Uterus (tissue), 4 donors: ENCODE measurements around the gene S100A6. TPM values are rescaled to one million over a fixed set of nuclear protein-coding genes. Genes with fewer than 3 reads are reported as not detected.
"Not testable (repeated sequence)": the region's sequence is repeated elsewhere in the genome, so short reads cannot be mapped to it uniquely, and the experiment has no call there.

Source experiments
- DNase-seq, 2 donors: peaks; one replicate each; pipeline ENCODE4 v3.0.0-alpha.2; 2019 to 2020
- H3K27ac ChIP-seq, 2 donors: fragments of 200-600 bp; sonication (generic); 1 replicate in 1 of 2; 2 replicates in 1 of 2; pipeline ENCODE4 v1.5.1; 2016 to 2018
- H3K27me3 ChIP-seq, 2 donors: fragments of 200-600 bp; sonication (generic); one replicate each; pipeline ENCODE4 v1.5.1; 2018 to 2019; ENCODE audit warnings: control low read depth in 1 of 2
- H3K36me3 ChIP-seq, 2 donors: fragments of 200-600 bp; sonication (generic); one replicate each; pipeline ENCODE4 v1.5.1; 2019; ENCODE audit warnings: control low read depth in 1 of 2
- H3K4me1 ChIP-seq, 2 donors: fragments of 200-600 bp; sonication (generic); one replicate each; pipeline ENCODE4 v1.5.1; 2018 to 2019; ENCODE audit warnings: control low read depth in 1 of 2
- H3K4me3 ChIP-seq, 2 donors: fragments of 200-600 bp; sonication (generic); 1 replicate in 1 of 2; 2 replicates in 1 of 2; pipeline ENCODE4 v1.5.1; 2018 to 2019; ENCODE audit warnings: mild to moderate bottlenecking in 1 of 2
- H3K9me3 ChIP-seq, 2 donors: fragments of 200-600 bp; sonication (generic); one replicate each; pipeline ENCODE4 v1.5.1; 2019; ENCODE audit warnings: control low read depth in 1 of 2
- POLR2A ChIP-seq, 2 donors: fragments of 450-650 bp; IDR thresholded peaks; one replicate each; pipeline ENCODE4 v1.6.1; 2016; ENCODE audit warnings: antibody characterized with exemption in 2 of 2, mild to moderate bottlenecking in 1 of 2, moderate library complexity in 1 of 2
- intact Hi-C: fragments of 100-400 bp; cut with DNase I; formaldehyde crosslinking; loops from one replicate; pipeline ENCODE4 v1.15.1; 2023; ENCODE audit warnings: low total_unique reads
- total RNA-seq, 4 donors: library from RNA; depleted of rRNA in 3 of 4; stranded (reverse); fragments of >200 nt in 3 of 4; gene quantifications; one replicate each; pipeline versions ENCODE4 v1.1.0 to v1.2.4, GENCODE V29; 2014 to 2023
- TF ChIP-seq, protein P1 (sequence below), 4 experiments: fragments of 200-600 bp in 2 of 4; fragments of 450-650 bp in 2 of 4; sonication (generic) in 2 of 4; IDR thresholded peaks; one replicate each; pipeline ENCODE4 v1.5.1; 2016 to 2019; ENCODE audit warnings: antibody characterized with exemption in 4 of 4, mild to moderate bottlenecking in 2 of 4, moderate library complexity in 1 of 4
- donor health status: DM: yes; HTN: yes; CAD: no.

The S100A6 gene
- total RNA-seq, 4 donors from 2014 or later, result 55.5 to 729 (median 448) TPM

DNA sequence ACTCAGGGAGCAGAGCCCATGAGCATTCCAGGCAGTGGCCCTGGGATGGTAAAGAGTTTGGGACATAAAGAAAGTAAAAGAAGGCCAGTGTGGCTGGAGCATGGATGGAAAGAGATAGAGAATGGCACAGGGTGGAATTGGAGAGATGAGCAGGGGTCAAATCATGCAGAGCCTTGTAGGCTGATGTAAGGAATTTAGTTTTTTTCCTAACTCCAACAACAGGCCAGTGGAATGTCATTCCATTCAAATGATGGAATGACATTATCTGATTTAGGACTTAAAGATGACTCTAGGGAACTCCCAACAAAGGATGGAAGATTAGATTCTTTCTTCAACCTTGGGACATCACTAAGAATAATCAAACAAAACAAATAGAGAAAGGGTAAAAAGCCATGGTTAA is 42.7 kb upstream of the S100A6 start:
- no peak for DNase-seq
- no peak overlapping the region for H3K4me3 ChIP-seq
- intact Hi-C loops, result no loop called here
- TF ChIP-seq, protein P1, sequence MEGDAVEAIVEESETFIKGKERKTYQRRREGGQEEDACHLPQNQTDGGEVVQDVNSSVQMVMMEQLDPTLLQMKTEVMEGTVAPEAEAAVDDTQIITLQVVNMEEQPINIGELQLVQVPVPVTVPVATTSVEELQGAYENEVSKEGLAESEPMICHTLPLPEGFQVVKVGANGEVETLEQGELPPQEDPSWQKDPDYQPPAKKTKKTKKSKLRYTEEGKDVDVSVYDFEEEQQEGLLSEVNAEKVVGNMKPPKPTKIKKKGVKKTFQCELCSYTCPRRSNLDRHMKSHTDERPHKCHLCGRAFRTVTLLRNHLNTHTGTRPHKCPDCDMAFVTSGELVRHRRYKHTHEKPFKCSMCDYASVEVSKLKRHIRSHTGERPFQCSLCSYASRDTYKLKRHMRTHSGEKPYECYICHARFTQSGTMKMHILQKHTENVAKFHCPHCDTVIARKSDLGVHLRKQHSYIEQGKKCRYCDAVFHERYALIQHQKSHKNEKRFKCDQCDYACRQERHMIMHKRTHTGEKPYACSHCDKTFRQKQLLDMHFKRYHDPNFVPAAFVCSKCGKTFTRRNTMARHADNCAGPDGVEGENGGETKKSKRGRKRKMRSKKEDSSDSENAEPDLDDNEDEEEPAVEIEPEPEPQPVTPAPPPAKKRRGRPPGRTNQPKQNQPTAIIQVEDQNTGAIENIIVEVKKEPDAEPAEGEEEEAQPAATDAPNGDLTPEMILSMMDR (IDR thresholded peaks at IDR 0.05), result no peak
- no peak for TF ChIP-seq POLR2A (IDR thresholded peaks at IDR 0.05)
- no peak overlapping the region for H3K27ac ChIP-seq
- H3K27me3 ChIP-seq, result no peaks in the 10 kb centered on the region
- H3K4me1 ChIP-seq, result no peaks in the 10 kb centered on the region
- H3K9me3 ChIP-seq, result no peaks in the 10 kb centered on the region
- H3K36me3 ChIP-seq, result no peaks in the 10 kb centered on the region

DNA sequence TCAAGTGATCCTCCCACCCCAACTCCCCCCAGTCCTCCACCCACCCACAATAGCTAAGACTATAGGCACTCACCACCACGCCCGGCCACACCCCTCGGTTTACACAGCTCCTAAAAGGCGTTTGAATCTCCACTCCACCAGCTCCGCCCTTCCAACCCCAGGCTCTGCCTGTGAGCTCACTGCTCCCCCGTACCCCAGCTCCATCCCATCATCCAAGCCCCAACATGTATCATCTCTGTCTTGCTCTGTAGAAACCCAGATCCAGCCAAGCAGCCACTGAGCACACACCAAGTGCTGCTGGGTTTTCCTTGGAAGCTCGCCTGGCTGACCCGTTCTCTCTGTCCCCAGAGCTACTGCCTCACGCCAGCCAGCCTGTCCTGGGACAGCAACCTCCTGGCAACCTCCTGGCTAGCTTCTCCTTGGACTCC is 41.8 kb upstream of the S100A6 start:
- intact Hi-C loops, result no loop called here
- DNase-seq, result no peak

DNA sequence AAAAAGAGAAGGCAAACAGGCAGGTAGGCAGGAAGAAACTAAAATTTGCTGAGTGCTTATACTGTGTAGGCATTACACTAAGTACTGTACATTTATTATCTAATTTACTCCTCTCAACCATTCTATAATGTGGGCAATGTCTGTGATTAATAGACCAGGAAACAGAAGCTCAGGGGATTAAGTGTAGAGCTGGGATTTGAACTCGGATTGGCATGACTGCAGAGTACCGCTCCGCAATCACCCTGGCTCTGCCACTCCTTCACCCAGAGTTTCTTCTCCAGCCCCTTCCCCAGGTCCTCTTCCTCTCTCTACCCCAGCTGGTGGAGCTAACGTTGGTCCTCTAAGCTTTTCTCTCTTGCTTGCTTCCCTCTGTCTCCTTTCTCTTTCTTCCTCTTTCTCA is 41.3 kb upstream of the S100A6 start:
- Histone ChIP-seq H3K27ac (no peak overlapping the region), H3K9me3 (no peaks in the 10 kb centered on the region), H3K4me3 (no peak overlapping the region), H3K4me1 (no peaks in the 10 kb centered on the region), H3K36me3 (no peaks in the 10 kb centered on the region), H3K27me3 (no peaks in the 10 kb centered on the region)
- TF ChIP-seq, protein P1 (IDR thresholded peaks at IDR 0.05), result no peak
- no peak for TF ChIP-seq POLR2A (IDR thresholded peaks at IDR 0.05)
- DNase-seq, result no peak
- intact Hi-C loops, result no loop called here

More for the DNA sequence above, 41.8 kb upstream of the S100A6 start:
- Histone ChIP-seq H3K36me3 (no peaks in the 10 kb centered on the region), H3K4me3 (no peak overlapping the region), H3K4me1 (no peaks in the 10 kb centered on the region), H3K9me3 (no peaks in the 10 kb centered on the region), H3K27me3 (no peaks in the 10 kb centered on the region), H3K27ac (no peak overlapping the region)
- TF ChIP-seq, protein P1 (IDR thresholded peaks at IDR 0.05), result no peak
- TF ChIP-seq POLR2A (IDR thresholded peaks at IDR 0.05), result no peak

DNA sequence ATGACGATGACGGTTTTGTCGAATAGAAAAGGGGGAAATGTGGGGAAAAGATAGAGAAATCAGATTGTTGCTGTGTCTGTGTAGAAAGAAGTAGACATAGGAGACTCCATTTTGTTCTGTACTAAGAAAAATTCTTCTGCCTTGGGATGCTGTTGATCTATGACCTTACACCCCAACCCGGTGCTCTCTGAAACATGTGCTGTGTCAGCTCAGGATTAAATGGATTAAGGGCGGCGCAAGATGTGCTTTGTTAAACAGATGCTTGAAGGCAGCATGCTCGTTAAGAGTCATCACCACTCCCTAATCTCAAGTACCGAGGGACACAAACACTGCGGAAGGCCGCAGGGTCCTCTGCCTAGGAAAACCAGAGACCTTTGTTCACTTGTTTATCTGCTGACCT is 39.7 kb upstream of the S100A6 start:
- H3K36me3 ChIP-seq, H3K9me3 ChIP-seq, H3K4me1 ChIP-seq, H3K27me3 ChIP-seq, H3K4me3 ChIP-seq, DNase-seq, intact Hi-C loops, H3K27ac ChIP-seq: not testable (repeated sequence)

DNA sequence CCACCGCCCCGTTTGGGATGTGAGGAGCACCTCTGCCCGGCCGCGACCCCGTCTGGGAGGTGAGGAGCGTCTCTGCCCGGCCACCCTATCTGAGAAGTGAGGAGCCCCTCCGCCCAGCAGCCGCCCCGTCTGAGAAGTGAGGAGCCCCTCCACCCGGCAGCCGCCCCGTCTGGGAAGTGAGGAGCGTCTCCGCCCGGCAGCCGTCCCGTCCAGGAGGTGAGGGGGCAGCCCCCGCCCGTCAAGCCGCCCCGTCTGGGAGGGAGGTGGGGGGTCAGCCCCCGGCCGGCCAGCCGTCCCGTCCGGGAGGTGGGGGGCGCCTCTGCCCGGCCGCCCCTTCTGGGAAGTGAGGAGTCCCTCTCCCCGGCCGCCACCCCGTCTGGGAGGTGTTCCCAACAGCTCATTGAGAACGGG is 39.3 kb upstream of the S100A6 start:
- H3K27me3 ChIP-seq, H3K27ac ChIP-seq, H3K9me3 ChIP-seq, intact Hi-C loops, DNase-seq, H3K4me1 ChIP-seq, H3K4me3 ChIP-seq, H3K36me3 ChIP-seq: not testable (repeated sequence)

DNA sequence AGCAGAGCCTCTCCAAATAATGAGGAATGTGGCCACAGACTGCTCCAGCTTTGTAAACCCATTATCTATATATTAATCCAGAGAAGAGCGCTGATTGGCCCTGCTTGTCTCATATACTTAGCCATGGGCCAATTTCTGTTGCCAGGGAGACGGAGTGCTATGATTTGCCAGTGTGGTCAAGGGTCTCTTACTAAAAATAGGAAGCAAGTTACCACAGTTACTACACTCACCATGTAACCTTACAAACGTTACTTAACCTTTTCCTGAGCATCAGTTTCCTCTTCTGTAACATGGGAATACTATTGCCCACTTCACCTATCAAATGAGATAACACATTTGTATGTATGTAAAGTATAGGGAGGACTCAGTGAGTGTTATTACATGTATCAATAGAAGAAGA is 37.6 kb upstream of the S100A6 start:
- Histone ChIP-seq H3K27me3 (no peaks in the 10 kb centered on the region), H3K9me3 (no peaks in the 10 kb centered on the region), H3K27ac (peak overlapping the region; percentile 18 to 70), H3K4me3 (no peak overlapping the region), H3K36me3 (no peaks in the 10 kb centered on the region), H3K4me1 (no peaks in the 10 kb centered on the region)
- intact Hi-C loops, result no loop called here
- no peak for TF ChIP-seq POLR2A (IDR thresholded peaks at IDR 0.05)
- TF ChIP-seq, protein P1 (IDR thresholded peaks at IDR 0.05), result no peak
- no peak for DNase-seq
